Measurements from ENCODE around the gene NAV2. TPM values are rescaled to one million over a fixed set of nuclear protein-coding genes. Genes with fewer than 3 reads are reported as not detected.
A peak's percentile ranks its signal among the peaks of the same experiment; 100 is the strongest.

Gene NAV2
- total RNA-seq, 1 donor from 2014 or later = 11.1 TPM

DNA sequence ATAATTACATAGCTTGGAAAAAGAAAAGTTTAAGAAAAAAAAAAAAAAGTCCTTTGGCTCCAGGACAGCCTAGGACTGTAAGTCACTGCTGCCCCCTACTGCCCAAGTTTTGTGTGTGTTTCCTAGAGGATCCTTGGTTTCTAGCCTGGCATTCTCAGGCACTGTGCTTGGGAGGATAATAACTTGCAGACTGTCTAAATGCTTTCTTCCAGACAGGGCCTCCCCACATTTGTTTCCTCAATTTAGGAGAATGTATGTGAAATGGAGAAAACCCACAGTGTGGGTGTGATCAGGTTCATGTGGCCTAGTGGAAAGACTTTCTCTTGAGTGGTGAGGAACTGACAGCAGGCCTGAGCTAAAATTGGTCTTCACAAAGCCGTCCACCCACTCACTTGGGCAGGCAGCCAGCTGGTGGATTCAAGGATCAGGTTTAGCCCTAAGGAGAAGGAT, 191.0 kb downstream of the NAV2 start:
- no peak for FAIRE-seq
- no peak overlapping the region for H3K4me3 ChIP-seq (ENCODE audit: low read depth, low read length)
- H3K36me3 ChIP-seq (ENCODE audit: control insufficient read depth, insufficient read depth, low read length) = no peaks in the 10 kb centered on the region
- peak; percentile 78 for TF ChIP-seq CTCF (IDR thresholded peaks at IDR 0.05; ENCODE audit: insufficient read depth, low read length, severe bottlenecking)
- DNase-seq (ENCODE audit: low read depth) = peak; percentile 65
- H3K27me3 ChIP-seq (ENCODE audit: control insufficient read depth, insufficient read depth, low read length) = peaks cover 2% of the 10 kb centered on the region

DNA sequence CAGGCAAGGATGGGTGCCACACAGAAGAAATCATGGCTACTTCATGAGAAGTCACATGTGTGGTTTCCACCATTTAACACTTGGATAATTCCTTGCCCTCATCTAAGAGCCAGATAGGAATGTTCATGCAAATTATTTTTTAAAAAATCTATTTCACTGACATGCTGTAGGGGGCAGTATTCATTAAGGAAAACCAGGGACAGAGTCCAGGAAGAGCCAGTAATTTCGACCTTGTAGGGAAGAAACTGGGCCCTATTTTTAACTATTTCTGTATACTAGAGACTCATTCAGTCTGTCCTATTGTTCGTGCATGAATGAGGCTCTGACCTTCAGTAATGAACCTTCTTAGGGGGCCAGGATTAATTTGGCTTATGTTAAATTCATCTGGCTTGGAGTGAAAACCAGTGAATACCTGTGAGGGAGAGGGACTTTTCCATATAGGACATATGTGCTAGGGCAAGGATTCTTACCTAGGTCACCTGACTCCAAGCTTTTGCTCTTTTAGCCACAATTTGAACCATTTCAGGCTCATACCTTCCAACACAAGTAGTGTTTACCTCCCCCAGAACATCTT, 192.7 kb downstream of the NAV2 start:
- no peaks in the 10 kb centered on the region for H3K36me3 ChIP-seq (ENCODE audit: control insufficient read depth, insufficient read depth, low read length)
- H3K27me3 ChIP-seq (ENCODE audit: control insufficient read depth, insufficient read depth, low read length) = peaks cover under 1% of the 10 kb centered on the region
- peak; percentile 37 for TF ChIP-seq CTCF (IDR thresholded peaks at IDR 0.05; ENCODE audit: insufficient read depth, low read length, severe bottlenecking)
- no peak overlapping the region for H3K4me3 ChIP-seq (ENCODE audit: low read depth, low read length)
- no peak for FAIRE-seq
- peak; percentile 54 for DNase-seq (ENCODE audit: low read depth)

- Histone ChIP-seq H3K27me3 (ENCODE audit: control insufficient read depth, insufficient read depth, low read length) (no peaks in the 10 kb centered on the region), H3K36me3 (ENCODE audit: control insufficient read depth, insufficient read depth, low read length) (no peaks in the 10 kb centered on the region), H3K4me3 (ENCODE audit: low read depth, low read length) (no peak overlapping the region)
- DNase-seq (ENCODE audit: low read depth) (no peak), FAIRE-seq (no peak)
- no peak for TF ChIP-seq CTCF (IDR thresholded peaks at IDR 0.05; ENCODE audit: insufficient read depth, low read length, severe bottlenecking)
Observed at GRCh38 chr11:19906126-19906525, 193.5 kb downstream of the NAV2 start.

GRCh38 chr11:19907008-19907579, 194.5 kb downstream of the NAV2 start:
- no peak for FAIRE-seq
- DNase-seq (ENCODE audit: low read depth) = no peak
- no peaks in the 10 kb centered on the region for H3K27me3 ChIP-seq (ENCODE audit: control insufficient read depth, insufficient read depth, low read length)
- H3K36me3 ChIP-seq (ENCODE audit: control insufficient read depth, insufficient read depth, low read length) = no peaks in the 10 kb centered on the region
- no peak overlapping the region for H3K4me3 ChIP-seq (ENCODE audit: low read depth, low read length)
- no peak for TF ChIP-seq CTCF (IDR thresholded peaks at IDR 0.05; ENCODE audit: insufficient read depth, low read length, severe bottlenecking)

GRCh38 chr11:19907839-19908238, 195.2 kb downstream of the NAV2 start:
- Histone ChIP-seq H3K4me3 (ENCODE audit: low read depth, low read length) (no peak overlapping the region), H3K36me3 (ENCODE audit: control insufficient read depth, insufficient read depth, low read length) (no peaks in the 10 kb centered on the region), H3K27me3 (ENCODE audit: control insufficient read depth, insufficient read depth, low read length) (no peaks in the 10 kb centered on the region)
- no peak for DNase-seq (ENCODE audit: low read depth)
- no peak for FAIRE-seq
- no peak for TF ChIP-seq CTCF (IDR thresholded peaks at IDR 0.05; ENCODE audit: insufficient read depth, low read length, severe bottlenecking)

- Histone ChIP-seq H3K27me3 (ENCODE audit: control insufficient read depth, insufficient read depth, low read length) (no peaks in the 10 kb centered on the region), H3K4me3 (ENCODE audit: low read depth, low read length) (no peak overlapping the region), H3K36me3 (ENCODE audit: control insufficient read depth, insufficient read depth, low read length) (no peaks in the 10 kb centered on the region)
- FAIRE-seq (no peak), DNase-seq (ENCODE audit: low read depth) (no peak)
- no peak for TF ChIP-seq CTCF (IDR thresholded peaks at IDR 0.05; ENCODE audit: insufficient read depth, low read length, severe bottlenecking)
Observed at GRCh38 chr11:19910931-19911330, 198.3 kb downstream of the NAV2 start.

Data from bronchial epithelial cell (primary cell).